Endothelial cell of umbilical vein (primary cell): ENCODE measurements around the gene OR10A6.

Experiments
- CTCF ChIP-seq, 2 donors: IDR thresholded peaks; 1 replicate in 1 of 2; 2 replicates in 1 of 2; pipeline ENCODE4 v1.5.1; 2011; ENCODE audit warnings: low read length in 2 of 2, mild to moderate bottlenecking in 2 of 2, moderate library complexity in 2 of 2, control low read depth in 1 of 2, inconsistent platforms in 1 of 2, low read depth in 1 of 2; ENCODE audit not compliant: insufficient read depth in 1 of 2; ENCODE audit errors: extremely low read depth in 1 of 2
- FOS ChIP-seq: IDR thresholded peaks from 2 replicates; pipeline ENCODE4 v1.6.1; 2011; ENCODE audit warnings: mild to moderate bottlenecking, low read length, moderate library complexity, borderline replicate concordance; ENCODE audit not compliant: insufficient read depth
- MAX ChIP-seq: IDR thresholded peaks from 2 replicates; pipeline ENCODE4 v1.6.1; 2011; ENCODE audit not compliant: insufficient read depth, insufficient read length
- POLR2A ChIP-seq: IDR thresholded peaks from 2 replicates; pipeline ENCODE4 v1.6.1; 2012; ENCODE audit warnings: low read depth, mild to moderate bottlenecking, control low read depth, low read length

GRCh38 chr11:7967826-7968225, 36.8 kb upstream of the OR10A6 start:
- TF ChIP-seq MAX (no peak), POLR2A (no peak), CTCF (IDR thresholded peaks at IDR 0.05; ENCODE audit: extremely low read depth in 1 of 2, insufficient read depth in 1 of 2, low read depth in 1 of 2, low read length in 2 of 2) (no peak), FOS (no peak)
